MM.1S (cell line): ENCODE data around the gene HMGCLL1.

ENCODE experiments used
- EZH2 ChIP-seq: fragments of 300-600 bp; sonication (generic); optimal IDR thresholded peaks from 2 replicates; pipeline ENCODE3; 2017; ENCODE audit warnings: low read depth, mild to moderate bottlenecking, antibody characterized with exemption, low read length, mixed read lengths
- TF ChIP-seq, protein P1 (sequence below): fragments of 300-600 bp; sonication (generic); IDR thresholded peaks from 2 replicates; pipeline ENCODE4 v1.5.1; 2016; ENCODE audit warnings: antibody characterized with exemption, low read length, mixed read lengths

DNA sequence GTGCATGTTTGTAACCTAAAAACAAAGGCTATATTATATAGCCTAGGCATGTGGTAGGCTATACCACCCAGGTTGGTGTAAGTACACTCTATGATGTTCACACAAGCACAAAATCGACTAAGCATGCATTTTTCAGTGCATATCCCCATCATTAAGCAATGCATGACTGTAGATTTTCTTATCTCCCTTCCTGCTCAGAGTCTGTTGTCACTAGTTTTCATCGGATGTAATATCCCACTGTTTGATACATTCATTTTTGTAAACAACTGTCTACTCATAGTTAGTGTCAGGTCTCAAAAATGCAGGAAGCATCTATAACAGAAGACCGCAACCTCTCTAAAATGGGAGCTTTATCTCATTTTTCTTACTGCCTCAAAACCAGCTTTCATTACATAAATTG is 181.0 kb downstream of the HMGCLL1 start:
- TF ChIP-seq, protein P1, sequence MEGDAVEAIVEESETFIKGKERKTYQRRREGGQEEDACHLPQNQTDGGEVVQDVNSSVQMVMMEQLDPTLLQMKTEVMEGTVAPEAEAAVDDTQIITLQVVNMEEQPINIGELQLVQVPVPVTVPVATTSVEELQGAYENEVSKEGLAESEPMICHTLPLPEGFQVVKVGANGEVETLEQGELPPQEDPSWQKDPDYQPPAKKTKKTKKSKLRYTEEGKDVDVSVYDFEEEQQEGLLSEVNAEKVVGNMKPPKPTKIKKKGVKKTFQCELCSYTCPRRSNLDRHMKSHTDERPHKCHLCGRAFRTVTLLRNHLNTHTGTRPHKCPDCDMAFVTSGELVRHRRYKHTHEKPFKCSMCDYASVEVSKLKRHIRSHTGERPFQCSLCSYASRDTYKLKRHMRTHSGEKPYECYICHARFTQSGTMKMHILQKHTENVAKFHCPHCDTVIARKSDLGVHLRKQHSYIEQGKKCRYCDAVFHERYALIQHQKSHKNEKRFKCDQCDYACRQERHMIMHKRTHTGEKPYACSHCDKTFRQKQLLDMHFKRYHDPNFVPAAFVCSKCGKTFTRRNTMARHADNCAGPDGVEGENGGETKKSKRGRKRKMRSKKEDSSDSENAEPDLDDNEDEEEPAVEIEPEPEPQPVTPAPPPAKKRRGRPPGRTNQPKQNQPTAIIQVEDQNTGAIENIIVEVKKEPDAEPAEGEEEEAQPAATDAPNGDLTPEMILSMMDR = no peak
- TF ChIP-seq EZH2 = no peak
